ENCODE measurements around the gene USF3. TPM values are rescaled to one million over a fixed set of nuclear protein-coding genes. Genes with fewer than 3 reads are reported as not detected.

The USF3 gene
- total RNA-seq, 1 donor from 2014 or later: 20.8 TPM

DNA sequence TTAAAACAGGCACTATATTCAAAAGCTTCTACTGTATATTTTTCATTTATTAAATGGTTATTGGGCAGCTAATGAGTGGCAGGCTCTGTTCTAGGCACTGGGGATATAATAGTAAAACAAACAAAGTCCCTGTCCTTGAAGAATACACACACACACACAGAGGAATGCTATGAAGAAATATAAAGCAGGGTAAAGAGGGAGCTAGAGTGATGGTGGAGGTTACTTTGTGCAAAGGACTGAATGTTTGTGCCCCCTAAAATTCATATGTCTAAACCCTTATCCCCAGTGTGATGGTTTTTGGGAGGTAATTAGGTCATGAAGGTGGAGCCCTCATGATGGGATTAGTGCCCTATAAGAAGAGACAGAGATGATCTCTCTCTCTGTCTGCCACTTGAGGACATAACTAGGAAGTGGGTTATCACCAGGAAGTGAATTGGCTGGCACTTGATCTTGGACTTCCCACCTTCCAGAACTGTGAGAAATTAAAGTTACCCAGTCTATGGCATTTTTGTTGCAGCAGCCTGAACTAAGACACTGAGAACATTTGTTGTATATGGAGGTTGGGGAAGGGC lies 31.8 kb downstream of the USF3 start:
- H3K4me1 Mint-ChIP-seq (ENCODE audit: unreplicated experiment): peaks cover 45% of the 10 kb centered on the region
- H3K36me3 Mint-ChIP-seq: peaks cover 26% of the 10 kb centered on the region
- peak overlapping the region; percentile 4 for H3K27ac Mint-ChIP-seq
- peak overlapping the region; percentile 1 for H3K4me3 Mint-ChIP-seq
- no peak for DNase-seq (ENCODE audit: extremely low spot score, unreplicated experiment)
- peaks cover 5% of the 10 kb centered on the region for H3K9me3 Mint-ChIP-seq
- TF ChIP-seq, protein P1, sequence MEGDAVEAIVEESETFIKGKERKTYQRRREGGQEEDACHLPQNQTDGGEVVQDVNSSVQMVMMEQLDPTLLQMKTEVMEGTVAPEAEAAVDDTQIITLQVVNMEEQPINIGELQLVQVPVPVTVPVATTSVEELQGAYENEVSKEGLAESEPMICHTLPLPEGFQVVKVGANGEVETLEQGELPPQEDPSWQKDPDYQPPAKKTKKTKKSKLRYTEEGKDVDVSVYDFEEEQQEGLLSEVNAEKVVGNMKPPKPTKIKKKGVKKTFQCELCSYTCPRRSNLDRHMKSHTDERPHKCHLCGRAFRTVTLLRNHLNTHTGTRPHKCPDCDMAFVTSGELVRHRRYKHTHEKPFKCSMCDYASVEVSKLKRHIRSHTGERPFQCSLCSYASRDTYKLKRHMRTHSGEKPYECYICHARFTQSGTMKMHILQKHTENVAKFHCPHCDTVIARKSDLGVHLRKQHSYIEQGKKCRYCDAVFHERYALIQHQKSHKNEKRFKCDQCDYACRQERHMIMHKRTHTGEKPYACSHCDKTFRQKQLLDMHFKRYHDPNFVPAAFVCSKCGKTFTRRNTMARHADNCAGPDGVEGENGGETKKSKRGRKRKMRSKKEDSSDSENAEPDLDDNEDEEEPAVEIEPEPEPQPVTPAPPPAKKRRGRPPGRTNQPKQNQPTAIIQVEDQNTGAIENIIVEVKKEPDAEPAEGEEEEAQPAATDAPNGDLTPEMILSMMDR (conservative IDR thresholded peaks at IDR 0.05): no peak
- H3K27me3 Mint-ChIP-seq: no peaks in the 10 kb centered on the region

DNA sequence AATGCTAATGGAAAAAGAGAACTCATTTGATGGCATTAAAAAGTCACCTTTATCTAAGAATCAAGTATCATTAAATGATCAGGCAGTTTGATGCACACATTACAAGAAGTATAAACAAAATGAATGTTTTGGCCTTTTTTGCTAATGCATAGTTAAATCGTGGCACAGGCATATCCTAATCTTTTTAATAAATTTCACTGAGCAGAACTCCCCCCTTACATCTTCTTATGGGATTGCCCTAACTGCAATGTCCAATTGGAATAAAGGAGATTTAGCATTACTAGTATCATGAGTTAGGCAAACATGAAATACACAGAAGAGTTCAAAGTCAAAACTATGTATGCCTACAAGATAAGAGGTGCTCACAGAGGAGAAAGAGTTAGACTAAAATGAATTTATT lies 32.7 kb downstream of the USF3 start:
- no peak for DNase-seq (ENCODE audit: extremely low spot score, unreplicated experiment)
- H3K27me3 Mint-ChIP-seq: no peaks in the 10 kb centered on the region
- H3K27ac Mint-ChIP-seq: no peak overlapping the region
- H3K4me1 Mint-ChIP-seq (ENCODE audit: unreplicated experiment): peaks cover 41% of the 10 kb centered on the region
- peaks cover 5% of the 10 kb centered on the region for H3K9me3 Mint-ChIP-seq
- TF ChIP-seq, protein P1 (conservative IDR thresholded peaks at IDR 0.05): no peak
- peaks cover 31% of the 10 kb centered on the region for H3K36me3 Mint-ChIP-seq
- H3K4me3 Mint-ChIP-seq: peak overlapping the region; percentile 13

GRCh38 chr3:113663324-113663750 lies 33.1 kb downstream of the USF3 start:
- TF ChIP-seq, protein P1 (conservative IDR thresholded peaks at IDR 0.05): no peak
- Mint-ChIP-seq H3K27ac (peak overlapping the region; percentile 69), H3K4me3 (peak overlapping the region; percentile 46), H3K27me3 (no peaks in the 10 kb centered on the region), H3K9me3 (peaks cover 5% of the 10 kb centered on the region), H3K36me3 (peaks cover 35% of the 10 kb centered on the region), H3K4me1 (ENCODE audit: unreplicated experiment) (peaks cover 37% of the 10 kb centered on the region)
- DNase-seq (ENCODE audit: extremely low spot score, unreplicated experiment): no peak

DNA sequence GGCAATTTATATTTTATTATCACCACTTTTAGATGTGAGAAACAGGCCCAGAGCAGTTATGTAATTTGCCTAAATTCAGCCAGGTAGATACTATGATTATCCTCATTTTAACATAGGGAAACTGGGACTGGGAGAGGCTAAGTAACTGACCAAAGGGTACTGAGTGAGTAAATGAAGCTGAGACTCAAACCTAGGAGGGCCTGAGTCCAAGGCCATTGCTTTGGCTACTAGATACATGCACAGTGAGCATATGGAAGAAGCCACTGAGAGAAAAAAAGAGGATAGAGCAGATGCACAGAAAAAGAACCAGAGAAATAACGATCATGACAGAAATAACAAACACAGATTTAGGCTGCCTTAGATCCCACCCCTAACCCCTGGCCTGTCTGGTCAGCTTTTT lies 33.6 kb downstream of the USF3 start:
- H3K36me3 Mint-ChIP-seq: peaks cover 40% of the 10 kb centered on the region
- H3K27ac Mint-ChIP-seq: peak overlapping the region; percentile 69
- no peak for DNase-seq (ENCODE audit: extremely low spot score, unreplicated experiment)
- H3K9me3 Mint-ChIP-seq: peaks cover 5% of the 10 kb centered on the region
- H3K27me3 Mint-ChIP-seq: no peaks in the 10 kb centered on the region
- H3K4me3 Mint-ChIP-seq: peak overlapping the region; percentile 46
- peaks cover 32% of the 10 kb centered on the region for H3K4me1 Mint-ChIP-seq (ENCODE audit: unreplicated experiment)
- TF ChIP-seq, protein P1 (conservative IDR thresholded peaks at IDR 0.05): no peak

DNA sequence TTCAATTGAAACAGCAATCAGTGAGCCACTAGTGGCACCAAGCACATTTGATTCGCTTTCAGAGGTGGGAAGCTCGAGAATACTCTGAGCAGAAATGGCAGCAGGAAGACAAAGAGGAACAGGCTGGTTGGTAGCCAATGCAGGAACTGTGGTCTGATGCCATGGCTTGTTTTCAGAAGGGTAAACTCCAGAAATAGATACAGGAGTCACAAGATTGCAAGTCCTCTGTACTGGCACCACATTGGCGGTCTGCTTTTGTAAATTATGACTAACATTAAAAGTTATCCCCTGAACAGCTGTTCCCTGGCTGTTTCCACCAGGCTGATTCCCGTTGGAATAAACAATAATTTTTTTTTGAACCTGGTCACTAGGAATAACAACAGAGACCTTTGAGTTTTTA lies 35.5 kb downstream of the USF3 start:
- H3K9me3 Mint-ChIP-seq: peaks cover 9% of the 10 kb centered on the region
- H3K4me3 Mint-ChIP-seq: no peak overlapping the region
- TF ChIP-seq, protein P1 (conservative IDR thresholded peaks at IDR 0.05): no peak
- peaks cover 54% of the 10 kb centered on the region for H3K36me3 Mint-ChIP-seq
- H3K4me1 Mint-ChIP-seq (ENCODE audit: unreplicated experiment): peaks cover 29% of the 10 kb centered on the region
- no peak for DNase-seq (ENCODE audit: extremely low spot score, unreplicated experiment)
- no peaks in the 10 kb centered on the region for H3K27me3 Mint-ChIP-seq
- no peak overlapping the region for H3K27ac Mint-ChIP-seq
